Panc1 (cell line): ENCODE results near the gene ATP9A. TPM values are rescaled to one million over a fixed set of nuclear protein-coding genes. Genes with fewer than 3 reads are reported as not detected.

Experiments used
- ATAC-seq: fragments of 200-7000 bp; cut with Tn5 transposase; 2 replicates; pipeline ENCODE4 v1.9.1; 2020; ENCODE audit warnings: mild to moderate bottlenecking, moderate library complexity
- BruUV-seq: library from RNA; stranded (reverse); fragments of 400-500 nt; replicated peaks from 2 replicates; lab custom pipeline; 2021; lab: Mats Ljungman, UMichigan
- CTCF ChIA-PET: fragments of 300-600 bp; sonication (Branson Sonifier 250); formaldehyde crosslinking; loops from one replicate; lab custom pipeline; 2022; ENCODE audit warnings: antibody characterized with exemption; lab: Charles Lee
- POLR2A ChIA-PET: fragments of 300-600 bp; sonication (Branson Sonifier 250); formaldehyde crosslinking; loops from one replicate; lab custom pipeline; 2022; ENCODE audit warnings: antibody characterized with exemption; lab: Charles Lee
- DNase-seq: peaks from one replicate; pipeline ENCODE4 v3.0.0-alpha.2; 2010; ENCODE audit warnings: low read depth, low spot score
- H3K27ac ChIP-seq: 2 replicates; pipeline ENCODE4 v1.5.1; 2011; ENCODE audit warnings: mild to moderate bottlenecking, low read length, inconsistent platforms
- H3K27me3 ChIP-seq: fragments of 200-500 bp; sonication (Bioruptor generic); 2 replicates; pipeline ENCODE4 v1.6.0; 2014; ENCODE audit warnings: low read length, inconsistent platforms; ENCODE audit not compliant: control insufficient read depth, insufficient read depth
- H3K36me3 ChIP-seq: fragments of 200-500 bp; sonication (Bioruptor generic); 2 replicates; pipeline ENCODE4 v1.5.1; 2014; ENCODE audit warnings: inconsistent platforms, mild to moderate bottlenecking, low read length, moderate library complexity; ENCODE audit not compliant: control insufficient read depth, insufficient read depth
- H3K4me1 ChIP-seq: 2 replicates; pipeline ENCODE4 v1.5.1; 2011; ENCODE audit warnings: inconsistent platforms, mild to moderate bottlenecking, low read length, moderate library complexity; ENCODE audit not compliant: control insufficient read depth, insufficient read depth
- H3K4me3 ChIP-seq, 2 experiments: 2 replicates each; pipeline ENCODE4 v1.5.1; 2011 to 2012; ENCODE audit warnings: low read depth in 2 of 2, low read length in 2 of 2, mild to moderate bottlenecking in 2 of 2, inconsistent platforms in 1 of 2, moderate library complexity in 1 of 2
- H3K9me3 ChIP-seq: fragments of 200-500 bp; sonication (Bioruptor generic); 2 replicates; pipeline ENCODE4 v1.5.1; 2014; ENCODE audit warnings: low read depth, mild to moderate bottlenecking, inconsistent platforms, low read length, moderate library complexity; ENCODE audit not compliant: control insufficient read depth, insufficient read depth
- CTCF ChIP-seq: fragments of 450-650 bp; IDR thresholded peaks from 2 replicates; pipeline ENCODE4 v1.5.1; 2017; ENCODE audit warnings: mild to moderate bottlenecking
- POLR2AphosphoS5 ChIP-seq: IDR thresholded peaks from 2 replicates; pipeline ENCODE4 v1.6.1; 2012; ENCODE audit warnings: mild to moderate bottlenecking, low read depth, low read length, moderate library complexity
- REST ChIP-seq, 2 experiments: IDR thresholded peaks; 2 replicates each; pipeline ENCODE4 v1.6.1; 2011 to 2012; ENCODE audit warnings: low read depth in 2 of 2, control low read depth in 1 of 2, low read length in 1 of 2, mild to moderate bottlenecking in 1 of 2, moderate library complexity in 1 of 2; ENCODE audit not compliant: insufficient read depth in 1 of 2
- SIN3A ChIP-seq: IDR thresholded peaks from 2 replicates; pipeline ENCODE4 v1.6.1; 2012; ENCODE audit warnings: low read depth, mild to moderate bottlenecking, low read length, moderate library complexity, borderline replicate concordance; ENCODE audit not compliant: insufficient read depth
- TCF7L2 ChIP-seq: IDR thresholded peaks from 2 replicates; pipeline ENCODE4 v1.6.1; 2011; ENCODE audit warnings: mild to moderate bottlenecking, low read depth, low read length, inconsistent platforms
- in situ Hi-C: cut with HindIII; loops from 2 replicates; pipeline ENCODE4 v1.10.0; 2016; ENCODE audit warnings: low sequenced_read_pairs, low pct_unique_long_range_greater_than_20kb
- intact Hi-C: fragments of 100-400 bp; cut with micrococcal nuclease; formaldehyde crosslinking; loops from one replicate; pipeline ENCODE4 v1.10.0; 2022; ENCODE audit not compliant: unreplicated experiment
- total RNA-seq: library from RNA; stranded (reverse); gene quantifications from one replicate; pipeline ENCODE4 v1.2.1, GENCODE V29; 2021; ENCODE audit not compliant: unreplicated experiment

Gene ATP9A
- total RNA-seq, 1 experiment from 2014 or later = 8.7 TPM

- no peak for ATAC-seq
- CTCF ChIA-PET = interaction anchor here (0.7 to 0.9 kb wide), 2 partner anchors 209 to 251 kb away, joined by 3 read pairs; no protein-coding TSS in a partner anchor
- in situ Hi-C loops = no loop called here
- Histone ChIP-seq H3K36me3 (no peaks in the 10 kb centered on the region), H3K4me1 (no peaks in the 10 kb centered on the region), H3K27ac (no peak overlapping the region), H3K27me3 (no peaks in the 10 kb centered on the region), H3K4me3 (no peak overlapping the region), H3K9me3 (no peaks in the 10 kb centered on the region)
- POLR2A ChIA-PET = interaction anchor here (0.6 kb wide), 1 partner anchor 158 kb away, joined by 10 read pairs; no protein-coding TSS in a partner anchor
- intact Hi-C loops = no loop called here
- TF ChIP-seq SIN3A = no peak
- DNase-seq = no peak
- no TSS peak for BruUV-seq
These were observed 42.2 kb upstream of the ATP9A start for GRCh38 chr20:51810155-51811041.

GRCh38 chr20:51807720-51808250, 39.6 kb upstream of the ATP9A start:
- ChIA-PET CTCF (interaction anchor here (0.6 kb wide), 1 partner anchor 11 kb away, joined by 5 read pairs; no protein-coding TSS in a partner anchor), POLR2A (interaction anchor here (0.7 kb wide), 1 partner anchor 202 kb away, joined by 9 read pairs; no protein-coding TSS in a partner anchor)
- no peaks in the 10 kb centered on the region for H3K4me1 ChIP-seq
- H3K27ac ChIP-seq = no peak overlapping the region
- TF ChIP-seq TCF7L2 (no peak), POLR2AphosphoS5 (no peak), SIN3A (no peak), CTCF (no peak), REST (IDR thresholded peaks at IDR 0.05; ENCODE audit: insufficient read depth in 1 of 2, low read depth in 2 of 2, low read length in 1 of 2) (no peak)
- H3K27me3 ChIP-seq = no peaks in the 10 kb centered on the region
- no peak for ATAC-seq
- BruUV-seq = no TSS peak
- intact Hi-C loops (no loop called here), in situ Hi-C loops (no loop called here)
- no peaks in the 10 kb centered on the region for H3K36me3 ChIP-seq
- DNase-seq = no peak
- no peaks in the 10 kb centered on the region for H3K9me3 ChIP-seq
- no peak overlapping the region for H3K4me3 ChIP-seq
